ENCODE measurements around the gene IP6K1.
"Not testable (repeated sequence)": the region's sequence is repeated elsewhere in the genome, so short reads cannot be mapped to it uniquely, and the experiment has no call there.

IP6K1 gene

GRCh38 chr3:49712166-49712565 is 74.2 kb downstream of the IP6K1 start:
- DNase-seq (ENCODE audit: low read depth in 2 of 2): no peak

- no peak for DNase-seq (ENCODE audit: low read depth in 2 of 2)
Measured at GRCh38 chr3:49711489-49711888, 74.9 kb downstream of the IP6K1 start.

- no peak for DNase-seq (ENCODE audit: low read depth in 2 of 2)
Measured at GRCh38 chr3:49709852-49710251, 76.5 kb downstream of the IP6K1 start.

DNA sequence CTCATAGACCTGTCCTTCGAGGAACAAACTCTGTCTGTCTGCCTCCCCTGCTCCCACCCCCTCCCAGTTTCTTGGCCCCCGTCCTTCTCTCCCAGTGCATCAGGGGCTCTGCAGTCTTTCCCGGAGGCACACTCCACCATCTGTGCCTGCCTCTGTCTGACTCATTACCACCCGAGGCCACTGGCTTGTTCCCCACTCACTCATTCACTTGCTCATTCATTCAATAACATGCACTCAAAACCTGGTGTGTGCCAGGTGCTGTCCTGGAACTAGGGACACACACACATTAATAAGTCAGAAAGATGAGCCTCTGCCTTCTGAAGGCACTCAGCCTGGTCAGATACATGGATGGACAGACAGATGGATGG is 79.2 kb downstream of the IP6K1 start:
- DNase-seq (ENCODE audit: low read depth in 2 of 2): no peak

DNA sequence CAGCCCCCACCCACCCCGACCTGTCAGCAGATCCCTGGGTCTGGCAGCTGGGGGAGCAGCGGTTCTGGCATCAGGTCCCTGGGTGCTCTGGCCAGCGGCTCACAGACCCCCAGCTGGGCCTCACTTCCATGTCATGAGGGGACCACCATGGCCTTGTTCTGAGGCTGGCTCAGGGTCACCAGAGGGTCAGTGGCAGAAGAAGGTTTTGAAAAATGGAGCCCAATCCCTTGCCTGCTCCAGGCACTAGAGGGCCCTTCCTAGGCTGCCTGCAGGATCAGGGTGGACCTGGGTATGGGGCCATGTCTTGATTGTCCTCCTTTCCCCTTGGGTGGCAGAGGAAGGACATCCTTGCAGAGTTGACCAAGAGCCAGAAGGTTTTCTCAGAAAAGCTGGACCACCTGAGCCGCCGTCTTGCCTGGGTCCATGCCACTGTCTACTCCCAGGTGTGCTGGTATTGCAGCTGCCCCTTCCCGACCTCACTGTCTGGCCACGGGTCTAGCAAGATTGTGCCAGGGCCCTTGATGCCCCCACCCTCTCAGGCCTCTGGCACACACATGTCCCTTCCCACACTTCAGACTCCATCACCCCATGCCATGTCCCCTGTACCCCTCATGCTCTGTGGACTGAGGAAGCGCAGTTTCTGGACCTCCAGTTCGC is 79.8 kb downstream of the IP6K1 start:
- DNase-seq (ENCODE audit: low read depth in 2 of 2): no peak

GRCh38 chr3:49705390-49705960 is 80.9 kb downstream of the IP6K1 start:
- no peak for DNase-seq (ENCODE audit: low read depth in 2 of 2)

- DNase-seq (ENCODE audit: low read depth in 2 of 2): no peak
Measured at GRCh38 chr3:49704629-49705028, 81.7 kb downstream of the IP6K1 start.

DNA sequence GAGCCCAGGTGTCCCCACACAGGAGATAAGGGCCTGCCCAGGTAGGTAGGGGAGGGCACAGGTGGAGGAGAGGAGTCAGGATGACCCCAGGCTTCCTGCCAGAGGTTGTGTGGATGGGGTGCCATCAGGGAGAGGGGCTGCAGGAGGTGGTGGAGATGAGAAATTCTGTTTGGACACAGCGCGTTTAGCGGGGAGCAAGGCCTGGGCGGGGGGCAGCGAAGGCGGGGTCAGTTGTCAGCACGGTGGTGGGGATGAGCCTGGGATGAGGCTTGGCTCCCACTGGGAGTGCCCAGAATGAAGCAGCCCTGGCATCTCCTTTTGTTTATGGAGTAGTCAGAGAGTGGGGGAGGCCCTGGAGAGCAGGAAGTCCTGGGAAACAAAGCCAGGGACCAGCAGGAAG is 82.4 kb downstream of the IP6K1 start:
- no peak for DNase-seq (ENCODE audit: low read depth in 2 of 2)

DNA sequence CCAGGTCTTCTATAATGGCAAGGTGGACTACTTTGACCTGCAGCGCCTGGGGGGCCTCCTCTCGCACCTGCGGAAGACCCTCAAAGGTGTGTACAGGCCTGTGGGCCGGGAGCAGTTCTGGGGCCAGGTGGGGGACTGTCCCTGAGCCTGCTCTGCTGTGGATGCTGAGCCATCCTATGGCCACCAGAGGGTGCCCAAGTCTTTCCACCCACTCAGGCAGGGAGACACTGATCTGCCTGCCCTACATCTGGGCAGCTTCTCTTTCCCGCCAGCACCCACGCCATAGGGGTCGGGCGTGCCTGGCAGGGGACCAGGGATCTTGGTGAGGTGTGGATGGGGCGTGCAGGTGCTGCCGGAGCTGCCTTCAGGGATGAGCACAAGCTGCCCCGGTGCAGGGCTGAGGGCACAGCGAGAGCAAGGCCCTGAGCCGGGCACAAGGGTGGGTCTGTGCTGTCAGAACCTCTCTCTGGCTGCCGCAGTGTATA is 82.9 kb downstream of the IP6K1 start:
- DNase-seq (ENCODE audit: low read depth in 2 of 2): peak; percentile 38 to 42

- DNase-seq (ENCODE audit: low read depth in 2 of 2): no peak
Measured at GRCh38 chr3:49702672-49703071, 83.7 kb downstream of the IP6K1 start.

GRCh38 chr3:49701388-49702077 is 84.8 kb downstream of the IP6K1 start:
- DNase-seq (ENCODE audit: low read depth in 2 of 2): no peak

GRCh38 chr3:49700453-49701128 is 85.8 kb downstream of the IP6K1 start:
- no peak for DNase-seq (ENCODE audit: low read depth in 2 of 2)

DNA sequence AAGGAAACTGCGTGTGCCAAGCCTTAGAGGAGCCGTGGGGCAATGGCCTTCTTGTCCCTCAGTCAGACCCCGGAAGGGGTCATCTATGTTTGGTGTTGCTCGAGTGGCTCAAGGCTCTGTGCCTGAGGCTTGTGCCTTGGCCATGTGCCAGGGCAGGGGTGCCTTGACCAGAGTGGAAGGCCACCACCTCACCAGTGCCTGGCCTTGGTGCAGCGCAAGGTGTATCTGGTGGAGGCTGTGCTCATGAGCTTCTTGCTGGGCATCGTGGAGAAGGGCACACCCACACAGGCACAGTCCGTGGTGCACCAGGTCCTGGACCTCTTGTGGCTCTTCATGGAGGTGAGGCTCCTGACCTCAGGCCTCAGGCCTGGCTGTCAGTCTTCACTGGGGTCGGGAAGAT is 86.3 kb downstream of the IP6K1 start:
- DNase-seq (ENCODE audit: low read depth in 2 of 2): no peak

- DNase-seq (ENCODE audit: low read depth in 2 of 2): no peak
Measured at GRCh38 chr3:49699281-49699979, 86.9 kb downstream of the IP6K1 start.

- not testable (repeated sequence) for DNase-seq (ENCODE audit: low read depth in 2 of 2)
Measured at GRCh38 chr3:49695350-49696015, 90.9 kb downstream of the IP6K1 start.

DNA sequence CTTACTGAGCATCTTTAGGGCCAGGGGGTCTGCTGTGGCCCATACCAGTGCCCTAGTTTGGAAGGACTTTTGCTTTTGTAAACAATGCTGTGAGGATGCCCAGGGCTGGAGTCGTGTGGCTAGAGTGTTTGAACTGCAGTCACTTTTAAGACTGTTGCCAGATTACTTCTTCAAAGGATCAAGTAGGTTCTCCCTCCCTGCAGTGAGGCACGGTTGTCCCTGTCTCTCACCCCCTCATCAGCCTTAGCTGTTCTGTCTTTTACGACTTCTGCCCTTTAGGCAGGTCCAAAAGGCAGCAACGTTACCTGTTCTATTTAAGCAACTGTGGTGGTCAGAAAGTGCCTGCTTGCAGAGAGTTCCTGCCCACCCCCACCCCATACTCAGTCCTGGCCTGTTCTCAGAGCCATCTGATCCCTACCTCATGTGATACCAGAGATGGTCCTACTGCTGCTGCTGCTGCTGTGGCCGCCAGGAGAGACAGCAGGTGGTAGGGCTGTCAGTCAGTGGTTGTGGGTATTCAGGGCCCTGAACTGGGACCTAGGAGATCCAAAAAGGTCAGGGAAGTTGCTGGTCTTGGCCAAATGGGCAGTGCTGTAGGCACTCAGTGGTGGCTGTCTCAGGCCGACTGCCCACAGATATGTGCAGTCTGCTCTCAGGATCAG is 91.8 kb downstream of the IP6K1 start:
- DNase-seq (ENCODE audit: low read depth in 2 of 2): not testable (repeated sequence)

DNA sequence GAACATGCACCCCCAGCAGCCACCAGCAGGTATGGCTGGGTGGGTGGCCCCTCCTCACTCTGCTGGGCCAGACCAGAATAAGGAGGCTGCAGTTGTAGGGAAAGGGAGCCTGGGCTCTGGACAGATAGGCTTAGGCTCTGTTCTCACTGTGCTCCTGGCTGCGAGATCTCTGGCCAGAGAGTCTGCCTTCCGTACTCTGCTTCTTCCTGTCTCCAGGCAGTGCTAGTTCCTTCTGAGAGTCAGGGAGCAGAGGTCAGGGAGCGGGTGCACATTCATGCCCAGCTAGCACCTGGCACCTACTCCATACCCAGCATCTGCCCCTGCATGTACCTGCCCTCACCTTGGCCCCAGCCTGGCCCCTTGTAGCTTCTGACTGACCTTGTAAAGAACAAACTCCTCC is 94.9 kb downstream of the IP6K1 start:
- not testable (repeated sequence) for DNase-seq (ENCODE audit: low read depth in 2 of 2)

DNA sequence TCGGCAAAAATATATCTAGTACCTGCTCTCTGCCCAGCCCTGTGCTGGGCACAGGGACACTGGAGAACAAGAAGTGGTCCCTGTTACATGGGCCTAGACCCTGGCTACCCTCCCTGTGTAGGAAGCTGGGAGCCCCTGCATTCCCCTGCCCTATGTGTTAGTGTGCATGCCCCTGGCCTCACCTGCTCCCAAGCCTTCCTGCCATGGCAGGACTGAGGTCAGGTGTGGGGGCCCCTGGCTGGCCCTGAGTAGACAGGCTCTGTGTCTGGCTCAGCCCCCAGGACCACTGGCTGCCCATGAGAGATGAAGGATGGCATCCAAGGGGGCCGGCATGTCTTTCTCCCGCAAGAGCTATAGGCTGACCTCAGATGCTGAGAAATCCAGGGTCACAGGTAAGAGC is 95.5 kb downstream of the IP6K1 start:
- DNase-seq (ENCODE audit: low read depth in 2 of 2): not testable (repeated sequence)

DNA sequence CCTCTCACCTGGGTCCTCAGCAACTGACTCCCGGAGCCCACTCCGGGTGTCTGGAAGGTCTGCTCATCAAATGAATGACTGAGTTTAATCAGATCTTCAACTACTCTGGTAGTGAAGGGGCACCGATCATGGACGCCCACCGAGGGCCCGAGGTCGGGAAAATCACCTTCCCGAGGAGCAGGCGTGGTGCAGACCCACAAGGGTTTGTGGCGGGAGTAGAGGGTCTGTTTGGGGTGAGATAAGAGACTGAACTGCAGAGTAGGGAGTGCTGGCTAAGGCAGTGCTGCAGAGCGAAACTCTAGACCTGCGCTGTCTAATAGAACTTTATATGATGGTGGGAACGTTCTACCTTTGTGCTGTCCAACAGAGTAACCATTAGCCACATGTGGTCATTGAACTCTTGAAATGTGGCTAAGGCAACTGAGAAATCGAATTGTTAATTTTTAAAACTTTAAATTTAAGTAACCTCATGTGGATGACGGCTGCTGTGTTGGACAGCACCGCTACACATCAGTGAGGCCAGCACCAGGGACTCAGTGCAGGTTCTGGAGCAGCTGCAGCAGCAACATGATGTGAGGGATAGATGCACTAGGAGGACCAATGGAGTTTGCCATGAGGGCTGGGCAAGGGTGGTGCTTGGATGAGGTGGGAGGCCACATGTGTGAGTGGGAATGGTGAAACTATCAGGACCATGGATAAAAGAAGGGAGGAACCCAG is 96.3 kb downstream of the IP6K1 start:
- not testable (repeated sequence) for DNase-seq (ENCODE audit: low read depth in 2 of 2)
